ENCODE measurements around the gene VGF.

DNA sequence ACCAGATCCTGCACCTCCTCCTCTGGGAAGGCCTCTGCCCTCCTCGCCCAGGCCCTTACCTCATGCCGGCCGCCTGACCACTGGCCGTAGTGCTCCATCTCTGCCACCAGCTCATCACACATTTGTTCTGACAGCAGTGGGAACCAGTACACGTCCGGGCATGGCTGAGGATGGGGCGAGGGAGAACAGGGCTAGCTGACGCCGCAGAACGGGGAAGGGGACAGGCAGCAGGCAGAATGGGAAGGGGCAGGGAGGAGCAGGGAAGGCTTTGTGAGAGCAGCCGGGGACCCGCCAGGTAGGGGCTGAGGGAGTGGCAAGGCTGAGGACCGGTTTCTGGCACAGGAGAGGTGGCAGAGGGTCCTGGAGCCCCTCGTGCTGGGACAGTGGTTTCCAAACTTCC, 43.4 kb upstream of the VGF start:
- TF ChIP-seq, protein P1, sequence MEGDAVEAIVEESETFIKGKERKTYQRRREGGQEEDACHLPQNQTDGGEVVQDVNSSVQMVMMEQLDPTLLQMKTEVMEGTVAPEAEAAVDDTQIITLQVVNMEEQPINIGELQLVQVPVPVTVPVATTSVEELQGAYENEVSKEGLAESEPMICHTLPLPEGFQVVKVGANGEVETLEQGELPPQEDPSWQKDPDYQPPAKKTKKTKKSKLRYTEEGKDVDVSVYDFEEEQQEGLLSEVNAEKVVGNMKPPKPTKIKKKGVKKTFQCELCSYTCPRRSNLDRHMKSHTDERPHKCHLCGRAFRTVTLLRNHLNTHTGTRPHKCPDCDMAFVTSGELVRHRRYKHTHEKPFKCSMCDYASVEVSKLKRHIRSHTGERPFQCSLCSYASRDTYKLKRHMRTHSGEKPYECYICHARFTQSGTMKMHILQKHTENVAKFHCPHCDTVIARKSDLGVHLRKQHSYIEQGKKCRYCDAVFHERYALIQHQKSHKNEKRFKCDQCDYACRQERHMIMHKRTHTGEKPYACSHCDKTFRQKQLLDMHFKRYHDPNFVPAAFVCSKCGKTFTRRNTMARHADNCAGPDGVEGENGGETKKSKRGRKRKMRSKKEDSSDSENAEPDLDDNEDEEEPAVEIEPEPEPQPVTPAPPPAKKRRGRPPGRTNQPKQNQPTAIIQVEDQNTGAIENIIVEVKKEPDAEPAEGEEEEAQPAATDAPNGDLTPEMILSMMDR (IDR thresholded peaks at IDR 0.05): no peak
- TF ChIP-seq EZH2phosphoT487 (IDR thresholded peaks at IDR 0.05) (no peak), EZH2 (IDR thresholded peaks at IDR 0.05) (no peak)

Measured in neural progenitor cell (in vitro differentiated cells).